ENCODE data around the gene KITLG. TPM values are rescaled to one million over a fixed set of nuclear protein-coding genes. Genes with fewer than 3 reads are reported as not detected.

The KITLG gene, protein sequence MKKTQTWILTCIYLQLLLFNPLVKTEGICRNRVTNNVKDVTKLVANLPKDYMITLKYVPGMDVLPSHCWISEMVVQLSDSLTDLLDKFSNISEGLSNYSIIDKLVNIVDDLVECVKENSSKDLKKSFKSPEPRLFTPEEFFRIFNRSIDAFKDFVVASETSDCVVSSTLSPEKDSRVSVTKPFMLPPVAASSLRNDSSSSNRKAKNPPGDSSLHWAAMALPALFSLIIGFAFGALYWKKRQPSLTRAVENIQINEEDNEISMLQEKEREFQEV
- total RNA-seq (2022; extraction: Qiagen RNA extraction), result 13.3 to 21.7 TPM (median 16.6 TPM) in 5 replicates

DNA sequence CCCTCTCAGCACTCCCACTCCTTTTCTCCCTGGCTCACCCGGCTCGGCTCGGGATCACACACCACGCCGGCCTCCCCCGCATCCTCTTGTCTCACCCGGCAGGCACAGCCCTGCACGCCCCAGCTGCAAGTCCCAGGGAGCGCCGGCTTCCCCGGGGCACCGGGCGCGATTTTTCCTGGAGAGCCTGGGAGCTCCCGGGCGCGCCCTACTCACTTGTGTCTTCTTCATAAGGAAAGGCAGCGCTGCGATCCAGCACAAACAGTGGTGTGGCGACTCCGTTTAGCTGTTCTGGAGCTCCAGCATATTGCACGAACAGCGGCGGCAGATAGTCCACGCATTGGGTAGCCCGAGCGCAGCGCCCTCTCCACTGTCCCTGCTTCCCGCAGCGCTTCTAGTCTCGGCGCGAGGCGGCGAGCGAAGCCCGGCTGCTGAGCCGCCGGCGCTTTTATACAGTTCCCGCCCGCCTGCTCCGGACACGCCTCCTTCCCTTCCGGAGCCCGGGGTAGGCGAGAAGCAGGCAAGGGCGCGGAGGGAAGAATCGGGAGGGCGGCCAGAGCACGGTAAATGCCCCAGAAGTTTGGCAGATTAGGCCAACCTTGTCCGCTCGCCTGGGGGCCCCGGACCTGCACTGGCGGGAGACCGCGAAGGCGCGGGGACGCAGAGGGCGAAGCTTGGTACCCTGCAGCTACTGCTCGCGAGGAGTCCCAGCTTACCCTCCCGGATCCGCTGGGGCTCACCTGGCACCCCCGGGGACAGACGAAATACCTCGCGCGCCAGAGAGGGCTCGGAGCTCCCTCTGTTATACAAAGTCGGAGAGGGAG is at the start of gene KITLG:
KITLG (minus strand) TSS at position 421 of the 821 bp plus-strand sequence; CDS start at position 228, 193 bp downstream.

